ENCODE results near the gene PDE6G. TPM values are rescaled to one million over a fixed set of nuclear protein-coding genes. Genes with fewer than 3 reads are reported as not detected.
A peak's percentile ranks its signal among the peaks of the same experiment; 100 is the strongest.

Gene PDE6G
- total and polyA plus RNA-seq, 2 of the 13 experiments (the other 11 are each of a cell fraction or from before 2014, with no cell fraction given), result 1.4 to 6.7 TPM

- TF ChIP-seq, protein P1, sequence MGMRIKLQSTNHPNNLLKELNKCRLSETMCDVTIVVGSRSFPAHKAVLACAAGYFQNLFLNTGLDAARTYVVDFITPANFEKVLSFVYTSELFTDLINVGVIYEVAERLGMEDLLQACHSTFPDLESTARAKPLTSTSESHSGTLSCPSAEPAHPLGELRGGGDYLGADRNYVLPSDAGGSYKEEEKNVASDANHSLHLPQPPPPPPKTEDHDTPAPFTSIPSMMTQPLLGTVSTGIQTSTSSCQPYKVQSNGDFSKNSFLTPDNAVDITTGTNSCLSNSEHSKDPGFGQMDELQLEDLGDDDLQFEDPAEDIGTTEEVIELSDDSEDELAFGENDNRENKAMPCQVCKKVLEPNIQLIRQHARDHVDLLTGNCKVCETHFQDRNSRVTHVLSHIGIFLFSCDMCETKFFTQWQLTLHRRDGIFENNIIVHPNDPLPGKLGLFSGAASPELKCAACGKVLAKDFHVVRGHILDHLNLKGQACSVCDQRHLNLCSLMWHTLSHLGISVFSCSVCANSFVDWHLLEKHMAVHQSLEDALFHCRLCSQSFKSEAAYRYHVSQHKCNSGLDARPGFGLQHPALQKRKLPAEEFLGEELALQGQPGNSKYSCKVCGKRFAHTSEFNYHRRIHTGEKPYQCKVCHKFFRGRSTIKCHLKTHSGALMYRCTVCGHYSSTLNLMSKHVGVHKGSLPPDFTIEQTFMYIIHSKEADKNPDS (CRISPR knock-in tag; IDR thresholded peaks at IDR 0.05), result 0 out of 2 replicates have a peak, but pooled peaks have one; percentile 31
- TF ChIP-seq THAP7 (CRISPR knock-in tag; IDR thresholded peaks at IDR 0.05) (0 out of 2 replicates have a peak, but pooled peaks have one; percentile 26), PAX8 (CRISPR knock-in tag; IDR thresholded peaks at IDR 0.05; ENCODE audit: borderline replicate concordance) (no peak), ZNF891 (CRISPR knock-in tag; IDR thresholded peaks at IDR 0.05) (peak; percentile 60), ZNF788 (CRISPR knock-in tag; IDR thresholded peaks at IDR 0.05; ENCODE audit: borderline replicate concordance) (no peak), NFE2L1 (CRISPR knock-in tag; IDR thresholded peaks at IDR 0.05; ENCODE audit: borderline replicate concordance) (peak; percentile 24; the same call in 1 of the 2 replicates), ZMAT3 (CRISPR knock-in tag; conservative IDR thresholded peaks at IDR 0.05) (peak; percentile 84; the same call in 1 of the 2 replicates), AFF4 (CRISPR knock-in tag; IDR thresholded peaks at IDR 0.05) (0 out of 2 replicates have a peak, but pooled peaks have one; percentile 2)
- TF ChIP-seq, protein P2, sequence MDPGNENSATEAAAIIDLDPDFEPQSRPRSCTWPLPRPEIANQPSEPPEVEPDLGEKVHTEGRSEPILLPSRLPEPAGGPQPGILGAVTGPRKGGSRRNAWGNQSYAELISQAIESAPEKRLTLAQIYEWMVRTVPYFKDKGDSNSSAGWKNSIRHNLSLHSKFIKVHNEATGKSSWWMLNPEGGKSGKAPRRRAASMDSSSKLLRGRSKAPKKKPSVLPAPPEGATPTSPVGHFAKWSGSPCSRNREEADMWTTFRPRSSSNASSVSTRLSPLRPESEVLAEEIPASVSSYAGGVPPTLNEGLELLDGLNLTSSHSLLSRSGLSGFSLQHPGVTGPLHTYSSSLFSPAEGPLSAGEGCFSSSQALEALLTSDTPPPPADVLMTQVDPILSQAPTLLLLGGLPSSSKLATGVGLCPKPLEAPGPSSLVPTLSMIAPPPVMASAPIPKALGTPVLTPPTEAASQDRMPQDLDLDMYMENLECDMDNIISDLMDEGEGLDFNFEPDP (CRISPR knock-in tag; conservative IDR thresholded peaks at IDR 0.05), result 0 out of 2 replicates have a peak, but pooled peaks have one; percentile 67
- TF ChIP-seq, protein P3, sequence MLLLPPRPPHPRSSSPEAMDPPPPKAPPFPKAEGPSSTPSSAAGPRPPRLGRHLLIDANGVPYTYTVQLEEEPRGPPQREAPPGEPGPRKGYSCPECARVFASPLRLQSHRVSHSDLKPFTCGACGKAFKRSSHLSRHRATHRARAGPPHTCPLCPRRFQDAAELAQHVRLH (CRISPR knock-in tag; IDR thresholded peaks at IDR 0.05; ENCODE audit: borderline replicate concordance, low read depth), result peak; percentile 9; the same call in 1 of the 2 replicates
These were observed 9.7 kb upstream of the PDE6G start (continued) for GRCh38 chr17:81666092-81666341.
